Medulla oblongata (tissue), 1 donor: ENCODE measurements around the gene CREB3L2.
"Not testable (repeated sequence)": the region's sequence is repeated elsewhere in the genome, so short reads cannot be mapped to it uniquely, and the experiment has no call there.

Experiments
- DNase-seq: peaks from one replicate; pipeline ENCODE4 v3.0.0-alpha.2; 2015; ENCODE audit errors: extremely low spot score

The CREB3L2 gene

GRCh38 chr7:137836541-137836940 lies 165.3 kb downstream of the CREB3L2 start:
- no peak for DNase-seq

- no peak for DNase-seq
These were observed 165.8 kb downstream of the CREB3L2 start for GRCh38 chr7:137836113-137836509.

GRCh38 chr7:137835486-137836112 lies 166.3 kb downstream of the CREB3L2 start:
- DNase-seq: no peak

- no peak for DNase-seq
These were observed 167.3 kb downstream of the CREB3L2 start for GRCh38 chr7:137834552-137834951.

- DNase-seq: not testable (repeated sequence)
These were observed 168.9 kb downstream of the CREB3L2 start for GRCh38 chr7:137832990-137833389.

- DNase-seq: no peak
These were observed 169.5 kb downstream of the CREB3L2 start for GRCh38 chr7:137832382-137832781.

GRCh38 chr7:137831555-137831954 lies 170.3 kb downstream of the CREB3L2 start:
- not testable (repeated sequence) for DNase-seq

GRCh38 chr7:137829337-137829992 lies 172.4 kb downstream of the CREB3L2 start:
- DNase-seq: no peak

- no peak for DNase-seq
These were observed 173.4 kb downstream of the CREB3L2 start for GRCh38 chr7:137828456-137828855.

GRCh38 chr7:137825489-137825888 lies 176.4 kb downstream of the CREB3L2 start:
- no peak for DNase-seq
